Ecto neural progenitor cell (in vitro differentiated cells): ENCODE measurements around the gene SLC45A1.

Experiments
- DNase-seq: peaks from one replicate; pipeline ENCODE4 v3.0.0-alpha.2; 2018; ENCODE audit warnings: low spot score

SLC45A1 gene

GRCh38 chr1:8335246-8335645 lies 17.3 kb downstream of the SLC45A1 start:
- DNase-seq = no peak

- DNase-seq = no peak
These were observed 20.0 kb downstream of the SLC45A1 start for GRCh38 chr1:8337776-8338525.

- no peak for DNase-seq
These were observed 20.8 kb downstream of the SLC45A1 start for GRCh38 chr1:8338526-8339202.

GRCh38 chr1:8339203-8339600 lies 21.3 kb downstream of the SLC45A1 start:
- DNase-seq = no peak

- DNase-seq = no peak
These were observed 22.5 kb downstream of the SLC45A1 start for GRCh38 chr1:8340448-8340847.

- no peak for DNase-seq
These were observed 24.4 kb downstream of the SLC45A1 start for GRCh38 chr1:8342325-8342724.

- no peak for DNase-seq
These were observed 25.1 kb downstream of the SLC45A1 start for GRCh38 chr1:8343044-8343443.

GRCh38 chr1:8343464-8344001 lies 25.6 kb downstream of the SLC45A1 start:
- DNase-seq = no peak

GRCh38 chr1:8344893-8345507 lies 27.1 kb downstream of the SLC45A1 start:
- no peak for DNase-seq

GRCh38 chr1:8345621-8346415 lies 27.9 kb downstream of the SLC45A1 start:
- DNase-seq = no peak

- no peak for DNase-seq
These were observed 29.7 kb downstream of the SLC45A1 start for GRCh38 chr1:8347635-8348034.

- DNase-seq = no peak
These were observed 30.3 kb downstream of the SLC45A1 start for GRCh38 chr1:8348047-8348776.

- DNase-seq = peak; percentile 86
These were observed 31.0 kb downstream of the SLC45A1 start for GRCh38 chr1:8348777-8349472.

- no peak for DNase-seq
These were observed 31.6 kb downstream of the SLC45A1 start for GRCh38 chr1:8349473-8349865.

- no peak for DNase-seq
These were observed 32.0 kb downstream of the SLC45A1 start for GRCh38 chr1:8349961-8350360.

- no peak for DNase-seq
These were observed 33.2 kb downstream of the SLC45A1 start for GRCh38 chr1:8350914-8351684.

GRCh38 chr1:8351693-8352470 lies 34.0 kb downstream of the SLC45A1 start:
- DNase-seq = peak; percentile 76

GRCh38 chr1:8352471-8352845 lies 34.5 kb downstream of the SLC45A1 start:
- no peak for DNase-seq
